Measurements from ENCODE around the gene SELENOT. TPM values are rescaled to one million over a fixed set of nuclear protein-coding genes. Genes with fewer than 3 reads are reported as not detected.

SELENOT gene
- total RNA-seq, 1 donor from 2014 or later = 75.8 TPM

DNA sequence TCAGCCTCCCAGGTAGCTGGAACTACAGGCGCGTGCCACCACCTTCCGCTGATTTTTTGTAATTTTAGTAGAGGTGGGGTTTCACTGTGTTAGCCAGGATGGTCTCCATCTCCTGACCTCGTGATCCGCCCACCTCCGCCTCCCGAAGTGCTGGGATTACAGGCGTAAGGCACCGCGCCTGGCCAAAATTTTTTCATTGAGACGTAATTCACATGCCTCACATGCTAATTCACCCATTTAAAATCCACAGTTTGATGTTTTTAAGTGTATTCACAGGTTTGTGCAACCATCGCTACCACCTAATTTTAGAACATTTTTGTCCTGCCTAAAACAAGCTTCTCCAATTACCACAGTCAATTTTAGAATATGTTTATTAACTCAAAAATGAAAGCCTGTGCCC, 37.1 kb downstream of the SELENOT start:
- intact Hi-C loops (cut with DNase I) = no loop called here
- no peak for DNase-seq (ENCODE audit: low spot score)

DNA sequence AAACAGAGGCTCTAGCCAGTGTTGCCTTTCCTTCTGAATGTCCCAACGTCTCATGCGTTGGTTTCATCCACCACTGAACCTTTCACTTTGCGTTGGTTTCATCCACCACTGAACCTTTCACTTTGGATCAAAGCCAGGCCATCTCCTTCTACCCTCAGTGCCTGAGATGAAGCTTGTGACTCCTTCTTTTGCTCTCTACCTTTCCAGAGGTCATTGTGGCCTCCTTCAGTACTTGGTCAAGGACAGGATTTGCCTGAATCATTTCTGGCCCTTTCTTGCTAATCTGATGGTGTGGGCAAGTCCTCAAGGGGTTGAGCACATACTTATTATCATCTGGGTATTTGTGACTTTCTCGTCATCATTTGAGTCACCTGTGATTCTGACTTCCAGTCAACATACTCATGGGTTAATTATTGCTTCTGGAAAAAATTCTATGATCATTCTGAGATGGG, 50.0 kb downstream of the SELENOT start:
- no peak for DNase-seq (ENCODE audit: low spot score)
- intact Hi-C loops (cut with DNase I) = no loop called here

DNA sequence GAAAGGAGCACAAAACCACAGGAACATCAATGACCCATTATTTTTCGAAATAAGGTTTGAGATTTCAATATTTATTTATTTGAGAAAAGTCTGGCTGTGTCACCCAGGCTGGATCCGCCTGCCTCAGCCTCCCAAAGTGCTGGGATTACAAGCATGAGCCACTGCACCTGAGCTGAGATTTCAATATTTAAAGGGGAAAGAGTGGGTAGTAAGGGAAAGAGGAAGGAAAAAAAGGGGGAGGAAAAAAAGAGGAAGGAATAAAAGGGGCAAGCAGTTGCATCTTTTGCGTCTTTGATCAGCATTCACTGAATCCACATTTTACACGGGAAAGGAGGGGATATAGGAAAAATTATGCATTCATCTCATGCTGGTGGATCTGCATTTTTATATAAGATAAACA, 53.2 kb downstream of the SELENOT start:
- intact Hi-C loops (cut with DNase I) = no loop called here
- no peak for DNase-seq (ENCODE audit: low spot score)

DNA sequence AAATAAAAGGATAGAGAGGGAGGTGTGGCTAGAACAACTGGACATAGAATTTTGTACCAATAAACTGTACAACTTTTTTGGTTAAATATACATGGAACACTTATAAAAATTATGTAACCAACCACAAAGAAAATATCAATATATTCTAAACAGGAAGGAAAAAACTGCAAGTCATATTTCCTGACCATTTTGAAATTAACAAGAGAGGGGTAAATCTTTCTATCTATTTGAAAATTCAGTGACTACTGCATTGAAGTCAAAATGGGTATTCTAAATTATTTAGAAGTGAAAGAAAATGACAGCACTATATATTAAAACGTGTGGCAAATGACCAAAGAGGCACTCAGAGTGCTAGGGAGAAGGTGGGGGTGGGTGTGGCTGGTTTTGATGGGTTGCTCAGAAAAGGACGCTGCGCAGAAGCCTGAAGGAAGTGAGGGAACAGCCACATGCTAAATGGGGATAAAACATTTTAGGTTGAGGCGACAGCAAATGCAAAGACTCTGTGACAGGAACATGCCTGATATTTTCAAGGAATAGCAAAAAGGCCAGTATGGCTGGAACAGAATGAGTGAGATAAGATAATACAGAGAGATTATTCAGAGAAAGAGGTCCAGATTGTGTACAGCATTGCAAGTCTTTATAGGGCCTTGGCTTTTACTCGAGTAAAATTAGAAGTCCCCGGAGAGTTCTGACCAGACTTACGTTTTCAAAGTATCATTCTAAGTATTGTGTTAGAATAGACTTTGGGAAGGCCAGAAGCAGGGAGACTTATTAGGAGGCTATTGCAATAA, 59.5 kb downstream of the SELENOT start:
- intact Hi-C loops (cut with DNase I) = no loop called here
- no peak for DNase-seq (ENCODE audit: low spot score)

DNA sequence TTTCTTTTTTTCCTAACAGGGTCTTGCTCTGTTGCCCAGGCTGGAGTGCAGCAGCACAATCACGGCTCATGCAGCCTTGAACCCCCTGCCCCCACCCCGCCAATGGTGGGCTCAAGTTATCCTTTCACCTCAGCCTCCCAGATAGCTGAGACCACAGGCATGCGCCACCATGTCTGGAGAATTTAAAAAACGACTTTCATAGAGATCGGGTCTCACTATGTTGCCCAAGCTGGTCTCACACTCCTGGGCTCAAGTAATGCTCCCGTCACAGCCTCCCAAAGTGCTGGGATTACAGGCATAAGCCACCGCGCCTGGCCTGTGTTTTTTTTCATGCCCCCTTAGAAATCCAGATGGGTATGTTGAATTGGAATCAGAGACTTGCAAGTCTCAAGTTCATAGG, 60.3 kb downstream of the SELENOT start:
- intact Hi-C loops (cut with DNase I) = no loop called here
- no peak for DNase-seq (ENCODE audit: low spot score)

DNA sequence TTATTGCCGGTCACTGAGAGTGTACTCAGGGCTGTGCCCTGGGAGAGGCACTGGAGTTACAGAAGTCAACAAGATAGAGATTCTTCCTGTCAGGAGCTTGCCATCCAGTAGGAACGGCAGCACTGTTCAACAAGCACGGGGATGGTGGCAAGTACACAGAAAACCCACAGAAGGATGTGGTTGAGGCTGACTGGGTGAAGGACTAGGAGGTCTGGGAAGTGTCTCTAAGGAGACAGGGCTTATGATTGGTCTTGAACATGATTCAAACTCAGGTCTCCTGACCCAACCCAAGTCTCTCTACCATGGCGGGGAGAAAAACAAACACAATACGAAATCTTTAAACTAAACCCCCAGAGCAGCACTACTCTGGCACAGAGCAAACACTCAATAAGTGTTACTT, 63.0 kb downstream of the SELENOT start:
- DNase-seq (ENCODE audit: low spot score) = no peak
- intact Hi-C loops (cut with DNase I) = no loop called here

DNA sequence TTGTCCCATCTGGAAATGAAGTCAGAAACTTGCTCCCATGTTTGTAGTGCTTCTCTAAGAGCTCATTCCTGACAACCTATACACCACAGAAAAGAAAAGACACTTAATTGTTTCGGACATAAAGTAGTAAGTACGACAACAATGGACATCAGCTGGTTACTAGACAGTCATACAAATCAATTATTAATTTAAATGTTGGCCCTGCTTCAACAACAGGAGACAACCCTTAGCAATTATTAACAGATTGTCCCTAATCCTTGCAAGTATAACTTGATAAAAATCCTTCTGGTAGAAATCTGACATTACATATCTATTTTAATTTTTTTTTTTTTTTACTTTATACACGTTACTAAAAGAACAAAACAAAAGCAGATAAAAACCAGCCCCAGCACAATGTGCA, 70.8 kb downstream of the SELENOT start:
- DNase-seq (ENCODE audit: low spot score) = no peak
- intact Hi-C loops (cut with DNase I) = no loop called here

DNA sequence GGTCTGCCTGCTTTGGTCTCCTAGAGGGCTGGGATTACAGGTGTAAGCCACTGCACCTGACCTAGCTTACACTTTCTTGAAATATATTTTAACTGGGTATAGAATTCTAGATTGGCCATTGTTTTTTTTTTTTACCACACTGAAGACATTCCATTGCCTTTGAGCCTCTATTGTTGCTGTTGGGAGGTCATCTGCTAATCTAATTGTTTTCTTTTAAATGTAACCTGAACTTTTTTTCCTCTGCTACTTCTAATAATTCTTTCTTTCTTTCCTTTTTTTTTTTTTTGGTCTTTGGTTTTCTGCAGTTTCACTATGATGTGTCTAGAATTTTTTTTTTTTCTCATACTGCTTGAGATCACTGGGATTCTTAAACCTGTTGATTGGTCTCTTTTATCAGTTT, 72.5 kb downstream of the SELENOT start:
- intact Hi-C loops (cut with DNase I) = no loop called here
- DNase-seq (ENCODE audit: low spot score) = no peak

Other genes starting within 250 kb of the SELENOT start
- gene TSC22D2, start 195.0 kb upstream of the SELENOT start, total RNA-seq = 66.0 TPM
- 24.0 TPM for gene SERP1, start 56.8 kb upstream of the SELENOT start, total RNA-seq
- gene EIF2A, start 56.5 kb upstream of the SELENOT start, total RNA-seq = 65.4 TPM
- 0.19 TPM for gene ERICH6, start 100.6 kb downstream of the SELENOT start, total RNA-seq
- gene SIAH2, start 159.8 kb downstream of the SELENOT start, total RNA-seq = 34.4 TPM

Data from cardiac septum (tissue), 1 donor.